NCI-H774 (cell line): ENCODE data around the gene CRACDL.
A peak's percentile ranks its signal among the peaks of the same experiment; 100 is the strongest.

Source experiments
- DNase-seq: peaks from one replicate; lab custom pipeline; 2025; lab: John Stamatoyannopoulos, UW

Gene CRACDL

GRCh38 chr2:98825020-98825350 is 111.0 kb downstream of the CRACDL start:
- no peak for DNase-seq

- no peak for DNase-seq
These were observed 111.6 kb downstream of the CRACDL start for GRCh38 chr2:98824256-98825019.

DNA sequence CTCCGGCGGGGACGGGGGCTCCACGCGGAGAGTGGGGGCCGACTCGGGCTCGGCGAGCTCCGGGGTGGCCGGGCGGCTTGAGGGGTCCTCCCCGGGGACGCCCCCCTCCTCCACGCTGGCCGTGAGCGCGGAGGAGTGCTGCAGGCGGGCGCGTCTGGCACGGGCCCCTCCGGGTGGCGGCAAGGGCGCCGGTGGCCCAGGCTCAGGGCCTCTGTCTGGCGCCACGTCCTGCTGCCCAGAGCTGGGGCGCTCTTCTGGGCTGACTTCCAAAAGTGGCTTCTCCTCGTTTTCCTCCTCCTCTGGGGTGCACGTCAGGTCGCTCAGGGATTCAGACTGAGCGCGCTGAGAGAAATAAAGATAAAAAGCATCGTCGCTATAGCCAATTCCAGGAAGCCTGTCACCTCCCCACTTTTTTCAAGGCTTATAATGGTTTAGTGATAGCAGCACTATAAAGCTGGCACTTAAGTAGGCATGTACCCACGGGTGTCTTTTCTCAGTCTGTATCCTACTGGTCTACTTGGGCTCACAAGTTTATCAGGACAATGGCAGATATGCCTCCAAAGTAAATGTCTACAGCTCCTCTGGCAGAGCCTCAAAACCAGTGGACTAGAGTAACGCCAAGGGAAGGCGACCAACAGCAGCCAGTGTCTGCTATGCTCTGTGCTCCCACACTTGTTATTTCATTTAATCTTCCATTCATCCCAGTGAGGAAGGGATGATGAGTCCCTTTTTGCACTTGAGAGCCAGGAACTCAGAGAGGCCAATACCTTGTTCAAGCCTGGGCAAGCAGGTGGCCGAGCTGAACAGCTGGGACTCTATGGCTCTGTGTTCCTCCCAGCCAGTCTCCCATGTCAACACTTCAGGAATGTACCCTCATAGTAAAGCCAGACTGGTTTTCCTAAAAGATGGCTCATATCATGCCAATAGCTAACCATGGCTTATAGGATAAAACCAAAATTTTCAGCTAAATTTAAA is 112.5 kb downstream of the CRACDL start:
- DNase-seq, result no peak

- DNase-seq, result no peak
These were observed 113.5 kb downstream of the CRACDL start for GRCh38 chr2:98822301-98823164.

DNA sequence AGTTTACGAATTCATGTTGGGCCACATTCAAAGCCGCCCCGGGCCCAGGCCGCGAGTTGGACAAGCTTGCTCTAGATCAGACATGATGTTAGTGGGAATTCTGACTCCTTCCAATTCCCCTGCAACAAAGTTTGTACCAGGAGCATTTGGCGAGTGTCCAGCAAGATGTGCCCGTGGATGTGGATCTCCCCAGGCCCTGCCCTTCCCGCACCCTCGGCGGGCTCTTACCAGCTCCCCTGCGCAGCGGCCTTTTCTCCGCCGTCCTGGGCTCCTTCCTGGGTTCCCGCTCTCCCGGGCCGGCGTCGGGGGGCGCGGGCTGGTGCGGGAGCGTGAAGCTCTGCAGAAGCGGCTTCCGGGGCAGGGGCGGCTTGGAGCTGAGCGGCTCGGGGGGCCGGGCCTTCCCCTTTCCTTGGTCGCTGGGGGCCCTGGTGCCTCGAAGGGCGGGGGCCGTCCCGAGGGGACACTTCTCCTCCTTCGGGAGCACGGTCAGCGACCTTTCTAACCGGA is 114.3 kb downstream of the CRACDL start:
- no peak for DNase-seq

DNA sequence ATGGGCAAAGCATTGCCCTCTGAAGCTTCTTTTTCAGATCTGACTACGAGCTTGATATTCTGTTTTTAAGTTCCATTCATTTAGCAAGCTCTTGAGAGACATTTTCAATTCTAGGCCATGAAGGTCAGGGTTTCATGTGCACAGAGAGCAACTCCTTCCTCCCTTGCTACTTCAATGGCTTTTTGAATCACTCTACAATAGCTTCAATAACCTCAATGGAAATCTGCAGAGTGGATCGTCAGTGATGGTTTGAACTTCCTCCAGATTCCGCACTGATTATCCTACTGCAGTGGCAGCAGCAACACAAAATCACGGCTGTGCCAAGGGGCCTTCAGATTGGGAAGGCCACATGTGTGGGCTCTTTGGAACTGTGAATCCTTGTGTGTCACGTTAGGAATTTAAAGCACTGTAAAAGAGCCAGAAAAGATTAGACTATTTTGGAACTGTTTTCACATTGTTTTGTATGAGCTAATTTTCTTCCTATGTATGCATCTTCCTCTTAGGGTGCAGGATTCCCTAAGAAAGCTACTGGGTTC is 116.7 kb downstream of the CRACDL start:
- no peak for DNase-seq

GRCh38 chr2:98818164-98818563 is 117.9 kb downstream of the CRACDL start:
- no peak for DNase-seq

GRCh38 chr2:98816281-98816680 is 119.7 kb downstream of the CRACDL start:
- no peak for DNase-seq

DNA sequence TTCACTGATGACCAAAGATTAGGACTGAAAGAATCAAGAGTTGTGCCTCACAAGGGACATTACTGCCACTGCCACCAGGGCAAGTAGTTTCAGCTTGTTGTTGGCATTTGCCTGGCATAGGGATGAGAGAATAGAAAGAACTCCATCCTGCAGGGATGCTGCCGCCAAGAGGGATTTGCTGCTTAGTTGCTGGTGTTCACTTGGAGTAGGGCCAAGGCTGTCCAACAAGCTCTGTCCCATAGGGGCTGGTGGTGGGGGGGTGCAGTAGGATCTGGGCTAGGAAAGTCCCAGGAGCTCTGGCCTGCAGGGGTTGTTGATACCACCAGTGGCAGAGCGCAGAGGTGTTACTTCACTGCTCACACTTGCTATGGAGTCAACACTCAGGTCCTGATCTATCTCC is 120.2 kb downstream of the CRACDL start:
- no peak for DNase-seq

GRCh38 chr2:98811766-98812165 is 124.3 kb downstream of the CRACDL start:
- DNase-seq, result no peak

DNA sequence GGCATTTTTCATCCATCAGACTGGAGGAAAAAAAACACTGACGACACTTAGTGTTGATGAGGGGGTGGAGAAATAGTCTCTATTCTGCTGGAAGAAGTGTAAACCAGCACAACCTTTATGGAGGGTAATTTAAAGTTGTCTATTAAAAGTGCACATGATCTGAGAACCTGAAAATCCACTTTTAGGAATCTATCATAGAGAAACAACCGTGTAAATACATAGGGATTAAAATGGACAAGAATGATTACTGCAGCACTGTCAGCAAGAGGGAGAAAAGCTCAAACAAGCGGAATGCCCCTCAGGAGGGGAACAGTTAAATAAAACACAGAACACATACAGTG is 125.5 kb downstream of the CRACDL start:
- DNase-seq, result no peak

GRCh38 chr2:98809878-98810587 is 126.0 kb downstream of the CRACDL start:
- no peak for DNase-seq

- no peak for DNase-seq
These were observed 126.9 kb downstream of the CRACDL start for GRCh38 chr2:98809116-98809515.

GRCh38 chr2:98808546-98808945 is 127.5 kb downstream of the CRACDL start:
- no peak for DNase-seq

GRCh38 chr2:98807929-98808328 is 128.1 kb downstream of the CRACDL start:
- DNase-seq, result no peak

GRCh38 chr2:98807221-98807620 is 128.8 kb downstream of the CRACDL start:
- no peak for DNase-seq

DNA sequence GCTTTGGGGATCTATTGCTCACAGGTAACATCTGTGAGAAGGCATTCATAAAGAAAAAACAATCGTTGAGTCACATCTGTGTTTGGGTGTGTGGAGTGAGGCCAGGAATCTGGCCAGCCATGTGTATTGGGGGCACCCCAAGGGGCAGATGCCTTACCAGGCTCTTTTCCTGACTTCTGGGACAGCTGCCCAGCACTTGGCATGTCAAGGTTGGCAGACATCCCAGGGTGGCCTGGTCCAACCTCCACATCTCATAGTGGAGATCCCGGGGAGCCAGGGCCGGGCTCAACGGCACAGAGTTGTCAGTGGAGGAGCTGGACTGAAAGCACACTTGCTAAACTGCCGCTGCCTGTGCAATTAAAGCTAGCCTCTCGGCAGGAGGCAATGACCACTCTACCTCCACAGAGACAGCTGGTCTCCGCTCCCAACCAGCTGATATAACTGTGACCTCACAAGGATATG is 129.8 kb downstream of the CRACDL start:
- peak; percentile 1 for DNase-seq

DNA sequence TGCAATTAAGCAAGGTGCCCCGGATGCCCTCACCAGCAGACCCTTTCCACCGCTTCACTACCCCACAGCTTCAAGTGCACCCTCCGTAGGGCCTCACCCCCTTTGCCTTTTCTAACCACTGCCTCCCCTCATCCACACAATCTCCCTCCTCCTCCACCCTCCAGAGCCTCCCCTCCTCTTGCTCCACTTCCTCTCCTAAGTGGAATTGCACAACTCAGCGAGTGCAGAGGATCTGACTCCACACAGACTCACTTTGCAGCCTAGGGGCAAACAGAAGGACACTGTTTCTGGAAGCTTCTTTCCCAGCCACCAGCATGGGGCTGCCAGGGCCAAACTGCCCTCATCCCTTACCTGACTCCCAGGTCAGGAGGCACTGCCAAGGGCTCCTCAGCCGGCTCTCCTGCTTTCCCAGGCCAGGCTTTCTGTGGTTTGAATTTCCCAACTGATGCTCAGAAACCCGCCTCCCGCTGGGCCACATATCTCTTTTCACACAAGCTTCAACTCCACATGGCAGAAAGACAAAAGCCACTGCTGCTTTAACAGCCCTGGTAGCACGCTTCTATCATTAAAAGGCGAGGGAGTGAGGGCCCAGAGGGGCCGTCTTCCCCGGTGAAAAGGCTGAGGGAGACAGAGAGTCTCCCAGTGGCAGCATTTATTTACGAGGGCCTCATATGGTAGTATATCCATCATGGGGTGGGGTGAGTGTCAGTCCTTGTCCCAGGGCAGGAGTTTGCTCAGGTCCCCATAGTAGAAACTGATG is 130.4 kb downstream of the CRACDL start:
- DNase-seq, result no peak

DNA sequence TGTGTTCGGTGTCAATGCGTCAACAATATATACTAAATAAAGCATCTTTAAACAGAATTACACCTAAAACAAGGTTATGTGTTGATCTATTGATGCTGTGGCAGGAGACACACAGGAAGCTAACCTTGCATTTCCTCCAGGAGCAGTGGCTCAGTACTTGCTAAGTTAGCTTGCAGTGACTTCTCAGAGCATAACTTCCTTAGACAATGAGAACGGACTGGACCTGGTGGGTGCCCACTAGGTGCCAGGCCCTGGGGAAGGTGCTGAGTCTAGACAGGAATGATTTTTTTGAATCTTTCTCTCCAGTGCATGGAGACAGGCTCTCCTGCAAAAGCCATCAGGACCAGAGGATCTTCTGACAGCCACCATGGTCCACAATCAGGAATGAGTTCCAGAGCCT is 131.3 kb downstream of the CRACDL start:
- no peak for DNase-seq

DNA sequence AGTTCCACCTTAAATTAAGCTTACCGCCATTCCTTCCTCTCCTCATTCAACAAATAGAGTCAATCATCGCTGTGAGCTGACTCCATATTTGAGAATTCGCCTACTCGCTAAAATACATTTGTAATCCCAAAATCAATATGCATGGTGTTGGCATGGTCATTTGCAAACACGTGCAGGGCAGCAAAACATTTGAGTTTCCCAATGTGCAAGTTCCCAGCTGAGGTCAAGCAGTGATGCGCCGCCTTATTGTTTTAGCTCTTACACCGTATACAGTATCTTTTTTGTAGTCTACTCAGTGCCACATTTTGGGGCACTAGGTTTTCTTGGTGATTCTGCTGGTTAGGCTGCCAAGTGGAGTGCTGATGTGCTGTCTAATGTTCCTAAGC is 131.8 kb downstream of the CRACDL start:
- no peak for DNase-seq
